SK-N-SH (cell line): ENCODE measurements around the gene NR1D2. TPM values are rescaled to one million over a fixed set of nuclear protein-coding genes. Genes with fewer than 3 reads are reported as not detected.

Source experiments
- CTCF ChIA-PET: fragments of 300-600, 350-600 bp; formaldehyde crosslinking; extraction: SDS; loops from one replicate; lab custom pipeline; 2021; lab: Yijun Ruan, JAX
- POLR2A ChIA-PET: fragments of 350-600 bp; sonication (Branson Sonifier 250); formaldehyde crosslinking; extraction: SDS; loops from one replicate; lab custom pipeline; 2020; ENCODE audit warnings: antibody characterized with exemption, inconsistent platforms; lab: Yijun Ruan, JAX
- DNase-seq: peaks from one replicate; pipeline ENCODE4 v3.0.0; 2012
- H2AFZ ChIP-seq: fragments of 200-600 bp; sonication (generic); 2 replicates; pipeline ENCODE4 v1.8.1; 2016; ENCODE audit warnings: antibody characterized with exemption, mild to moderate bottlenecking, low read depth
- H3F3A ChIP-seq: fragments of 200-600 bp; sonication (generic); replicated peaks from 2 replicates; pipeline ENCODE3; 2016; ENCODE audit warnings: antibody characterized with exemption, mild to moderate bottlenecking; ENCODE audit not compliant: insufficient read depth
- H3K27ac ChIP-seq, 2 experiments: fragments of 200-500 bp in 1 of 2; fragments of 200-600 bp in 1 of 2; sonication (Bioruptor generic) in 1 of 2; sonication (generic), shearing (Covaris generic) in 1 of 2; 2 replicates each; pipeline versions ENCODE4 v1.5.1 to v1.6.1; 2014 to 2016; ENCODE audit warnings: low read depth in 2 of 2, inconsistent platforms in 1 of 2, low read length in 1 of 2, mild to moderate bottlenecking in 1 of 2, mixed read lengths in 1 of 2
- H3K27me3 ChIP-seq: fragments of 200-600 bp; sonication (generic), shearing (Covaris generic); 2 replicates; pipeline ENCODE4 v1.6.1; 2016; ENCODE audit warnings: mixed run types; ENCODE audit not compliant: insufficient read depth
- H3K36me3 ChIP-seq, 2 experiments: fragments of 200-500 bp in 1 of 2; fragments of 200-600 bp in 1 of 2; sonication (Bioruptor generic) in 1 of 2; sonication (generic) in 1 of 2; replicated peaks in 1 of 2; 2 replicates each; pipeline versions ENCODE3 to v1.5.1; 2014 to 2016; ENCODE audit warnings: low read length in 1 of 2, mild to moderate bottlenecking in 1 of 2; ENCODE audit not compliant: insufficient read depth in 2 of 2, control insufficient read depth in 1 of 2
- H3K4me1 ChIP-seq, 2 experiments: fragments of 200-500 bp in 1 of 2; fragments of 200-600 bp in 1 of 2; sonication (Bioruptor generic) in 1 of 2; sonication (generic), shearing (Covaris generic) in 1 of 2; 2 replicates each; pipeline versions ENCODE4 v1.5.1 to v1.6.1; 2014 to 2016; ENCODE audit warnings: low read depth in 1 of 2, low read length in 1 of 2, mixed run types in 1 of 2; ENCODE audit not compliant: insufficient read depth in 2 of 2, control insufficient read depth in 1 of 2
- H3K4me2 ChIP-seq: fragments of 200-600 bp; sonication (generic), shearing (Covaris generic); 2 replicates; pipeline ENCODE4 v1.6.1; 2017; ENCODE audit warnings: mixed run types
- H3K4me3 ChIP-seq, 2 experiments: fragments of 200-500 bp in 1 of 2; fragments of 200-600 bp in 1 of 2; sonication (Bioruptor generic) in 1 of 2; sonication (generic), shearing (Covaris generic) in 1 of 2; 2 replicates each; pipeline versions ENCODE4 v1.5.1 to v1.8.1; 2014 to 2016; ENCODE audit warnings: low read depth in 2 of 2, inconsistent platforms in 1 of 2, low read length in 1 of 2, mild to moderate bottlenecking in 1 of 2, mixed read lengths in 1 of 2, moderate library complexity in 1 of 2
- H3K79me2 ChIP-seq: fragments of 200-600 bp; sonication (generic); 2 replicates; pipeline ENCODE4 v1.8.1; 2017; ENCODE audit warnings: mild to moderate bottlenecking; ENCODE audit not compliant: insufficient read depth
- H3K9ac ChIP-seq: fragments of 200-600 bp; sonication (generic); 2 replicates; pipeline ENCODE4 v1.6.1; 2017; ENCODE audit warnings: mixed run types
- H3K9me2 ChIP-seq: fragments of 200-600 bp; sonication (generic); 2 replicates; pipeline ENCODE4 v1.6.1; 2017; ENCODE audit warnings: mixed run types
- H3K9me3 ChIP-seq: fragments of 200-600 bp; sonication (generic); 2 replicates; pipeline ENCODE4 v1.6.1; 2017; ENCODE audit warnings: mixed run types, mild to moderate bottlenecking, moderate library complexity
- H4K20me1 ChIP-seq: fragments of 200-600 bp; sonication (generic); 2 replicates; pipeline ENCODE4 v1.6.1; 2017; ENCODE audit warnings: mild to moderate bottlenecking, mixed run types; ENCODE audit not compliant: insufficient read depth
- EP300 ChIP-seq, 2 experiments: IDR thresholded peaks; 2 replicates each; pipeline versions ENCODE4 v1.4.0 to v1.6.1; 2012; ENCODE audit warnings: borderline replicate concordance in 1 of 2, low read depth in 1 of 2, low read length in 1 of 2
- FOSL2 ChIP-seq: IDR thresholded peaks from 2 replicates; pipeline ENCODE4 v1.4.0; 2012; ENCODE audit warnings: low read depth, mild to moderate bottlenecking, moderate library complexity, borderline replicate concordance
- FOXJ3 ChIP-seq: sonication (generic); formaldehyde crosslinking; IDR thresholded peaks from 2 replicates; pipeline ENCODE4 v1.5.1; 2020; ENCODE audit warnings: mild to moderate bottlenecking, missing genetic modification reagents
- FOXM1 ChIP-seq: IDR thresholded peaks from 2 replicates; pipeline ENCODE4 v1.4.0; 2012; ENCODE audit warnings: low read depth, mild to moderate bottlenecking
- GABPA ChIP-seq: IDR thresholded peaks from 2 replicates; pipeline ENCODE4 v1.4.0; 2012; ENCODE audit warnings: low read depth, mild to moderate bottlenecking
- IRF3 ChIP-seq: fragments of 150-350 bp; IDR thresholded peaks from 2 replicates; pipeline ENCODE4 v1.6.1; 2016; ENCODE audit warnings: mild to moderate bottlenecking, low read depth, low read length
- JUND ChIP-seq: IDR thresholded peaks from 2 replicates; pipeline ENCODE4 v1.4.0; 2012
- MEF2A ChIP-seq: IDR thresholded peaks from 2 replicates; pipeline ENCODE4 v1.4.0; 2012; ENCODE audit warnings: low read depth, borderline replicate concordance
- NFIC ChIP-seq: IDR thresholded peaks from 2 replicates; pipeline ENCODE4 v1.4.0; 2012; ENCODE audit warnings: borderline replicate concordance
- NRF1 ChIP-seq: IDR thresholded peaks from 2 replicates; pipeline ENCODE4 v1.6.1; 2012; ENCODE audit warnings: low read depth, mild to moderate bottlenecking, low read length
- RCOR1 ChIP-seq: fragments of 150-350 bp; IDR thresholded peaks from 2 replicates; pipeline ENCODE4 v1.6.1; 2017; ENCODE audit warnings: antibody characterized with exemption, low read length
- RFX5 ChIP-seq: IDR thresholded peaks from 2 replicates; pipeline ENCODE4 v1.6.1; 2012; ENCODE audit warnings: mild to moderate bottlenecking, improper control_type of control experiment, low read length
- SIN3A ChIP-seq: IDR thresholded peaks from 2 replicates; pipeline ENCODE4 v1.6.1; 2012; ENCODE audit warnings: low read depth, mild to moderate bottlenecking, low read length, moderate library complexity, borderline replicate concordance
- SMC3 ChIP-seq: IDR thresholded peaks from 2 replicates; pipeline ENCODE4 v1.6.1; 2012; ENCODE audit warnings: low read depth, low read length, improper control_type of control experiment
- TEAD4 ChIP-seq: IDR thresholded peaks from 2 replicates; pipeline ENCODE4 v1.4.0; 2012; ENCODE audit warnings: mild to moderate bottlenecking, borderline replicate concordance; ENCODE audit not compliant: insufficient read depth
- USF1 ChIP-seq: IDR thresholded peaks from 2 replicates; pipeline ENCODE4 v1.4.0; 2012; ENCODE audit warnings: low read depth, borderline replicate concordance
- YY1 ChIP-seq: IDR thresholded peaks from 2 replicates; pipeline ENCODE4 v1.4.0; 2012; ENCODE audit warnings: low read depth, mild to moderate bottlenecking
- WGBS: methylation state at CpG from one replicate; pipeline ENCODE4 v1.1.6; 2017; ENCODE audit warnings: low lambda C conversion rate; 5-methylcytosine and 5-hydroxymethylcytosine counted together
- polyA plus RNA-seq, 3 experiments: library from polyadenylated mRNA; depleted of rRNA; stranded (reverse); fragments of >200 nt; gene quantifications; 2 replicates each; pipeline ENCODE4 v1.2.3, GENCODE V29; 2012
- TF ChIP-seq, protein P1 (sequence below): IDR thresholded peaks from 2 replicates; pipeline ENCODE4 v1.6.1; 2012; ENCODE audit warnings: mild to moderate bottlenecking, low read depth, low read length, moderate library complexity
- TF ChIP-seq, protein P2 (sequence below): IDR thresholded peaks from 2 replicates; pipeline ENCODE4 v1.4.0; 2012; ENCODE audit warnings: low read depth
- TF ChIP-seq, protein P3 (sequence below): fragments of 200-600 bp; sonication (generic); IDR thresholded peaks from 2 replicates; pipeline ENCODE4 v1.6.1; 2017; ENCODE audit warnings: antibody characterized with exemption, mild to moderate bottlenecking, moderate library complexity

NR1D2 gene
- polyA plus RNA-seq, 1 of the 3 experiments (the other 2 are of a cell fraction) = 12.0 TPM

GRCh38 chr3:23994244-23994569 is 49.1 kb downstream of the NR1D2 start (continued):
- TF ChIP-seq YY1 (no peak), GABPA (no peak), NFIC (0 out of 2 replicates have a peak, but pooled peaks have one; percentile 12), TEAD4 (no peak), EP300 (IDR thresholded peaks at IDR 0.05; ENCODE audit: borderline replicate concordance in 1 of 2, low read depth in 1 of 2, low read length in 1 of 2) (peak in 1 of 2 experiments; percentile 42; a peak in 1 of 4 replicates), RFX5 (no peak), FOSL2 (no peak), JUND (no peak), USF1 (no peak), NRF1 (no peak)
- TF ChIP-seq, protein P1, sequence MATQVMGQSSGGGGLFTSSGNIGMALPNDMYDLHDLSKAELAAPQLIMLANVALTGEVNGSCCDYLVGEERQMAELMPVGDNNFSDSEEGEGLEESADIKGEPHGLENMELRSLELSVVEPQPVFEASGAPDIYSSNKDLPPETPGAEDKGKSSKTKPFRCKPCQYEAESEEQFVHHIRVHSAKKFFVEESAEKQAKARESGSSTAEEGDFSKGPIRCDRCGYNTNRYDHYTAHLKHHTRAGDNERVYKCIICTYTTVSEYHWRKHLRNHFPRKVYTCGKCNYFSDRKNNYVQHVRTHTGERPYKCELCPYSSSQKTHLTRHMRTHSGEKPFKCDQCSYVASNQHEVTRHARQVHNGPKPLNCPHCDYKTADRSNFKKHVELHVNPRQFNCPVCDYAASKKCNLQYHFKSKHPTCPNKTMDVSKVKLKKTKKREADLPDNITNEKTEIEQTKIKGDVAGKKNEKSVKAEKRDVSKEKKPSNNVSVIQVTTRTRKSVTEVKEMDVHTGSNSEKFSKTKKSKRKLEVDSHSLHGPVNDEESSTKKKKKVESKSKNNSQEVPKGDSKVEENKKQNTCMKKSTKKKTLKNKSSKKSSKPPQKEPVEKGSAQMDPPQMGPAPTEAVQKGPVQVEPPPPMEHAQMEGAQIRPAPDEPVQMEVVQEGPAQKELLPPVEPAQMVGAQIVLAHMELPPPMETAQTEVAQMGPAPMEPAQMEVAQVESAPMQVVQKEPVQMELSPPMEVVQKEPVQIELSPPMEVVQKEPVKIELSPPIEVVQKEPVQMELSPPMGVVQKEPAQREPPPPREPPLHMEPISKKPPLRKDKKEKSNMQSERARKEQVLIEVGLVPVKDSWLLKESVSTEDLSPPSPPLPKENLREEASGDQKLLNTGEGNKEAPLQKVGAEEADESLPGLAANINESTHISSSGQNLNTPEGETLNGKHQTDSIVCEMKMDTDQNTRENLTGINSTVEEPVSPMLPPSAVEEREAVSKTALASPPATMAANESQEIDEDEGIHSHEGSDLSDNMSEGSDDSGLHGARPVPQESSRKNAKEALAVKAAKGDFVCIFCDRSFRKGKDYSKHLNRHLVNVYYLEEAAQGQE = peak; percentile 73; the same call in 1 of the 2 replicates
- TF ChIP-seq, protein P2, sequence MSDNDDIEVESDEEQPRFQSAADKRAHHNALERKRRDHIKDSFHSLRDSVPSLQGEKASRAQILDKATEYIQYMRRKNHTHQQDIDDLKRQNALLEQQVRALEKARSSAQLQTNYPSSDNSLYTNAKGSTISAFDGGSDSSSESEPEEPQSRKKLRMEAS = no peak

DNA sequence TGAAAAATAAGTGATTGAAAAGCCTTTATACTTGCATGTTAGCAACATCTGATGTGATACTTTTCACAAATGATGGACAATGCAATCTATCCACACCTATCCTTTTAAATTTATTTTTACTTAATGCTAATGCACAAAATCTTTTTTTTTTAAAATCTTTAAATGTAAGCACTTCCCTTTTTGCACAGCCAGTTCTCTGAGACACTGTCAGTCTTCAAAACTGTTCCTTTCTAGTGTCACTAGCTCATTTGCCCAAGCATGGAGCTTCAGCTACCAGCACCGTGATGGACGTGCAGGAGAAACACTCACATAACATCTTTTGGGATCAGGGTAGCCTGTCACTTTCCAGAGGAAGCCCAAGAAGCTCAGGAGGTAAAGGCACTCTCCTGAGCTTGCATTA is 50.1 kb downstream of the NR1D2 start:
- no peak for DNase-seq
- H3K9ac ChIP-seq = no peak overlapping the region
- H4K20me1 ChIP-seq = no peaks in the 10 kb centered on the region
- no peaks in the 10 kb centered on the region for H3K36me3 ChIP-seq
- no peaks in the 10 kb centered on the region for H3K9me3 ChIP-seq
- no peak overlapping the region for H2AFZ ChIP-seq
- CTCF ChIA-PET = interaction anchor here (1.2 to 5.6 kb wide), 4 partner anchors 68 to 685 kb away, joined by 3 to 20 read pairs (median 6); no protein-coding TSS in a partner anchor
- no peaks in the 10 kb centered on the region for H3K27me3 ChIP-seq
- no peak overlapping the region for H3K4me2 ChIP-seq
- H3F3A ChIP-seq = peaks cover 9% of the 10 kb centered on the region
- peak overlapping the region in 1 of 2 experiments; percentile 99; a peak in 2 of 4 replicates for H3K27ac ChIP-seq
- H3K79me2 ChIP-seq = no peaks in the 10 kb centered on the region
- POLR2A ChIA-PET = interaction anchor here (6.4 kb wide), 1 partner anchor 78 kb away, joined by 49 read pairs; the partner anchor contains the start of genes NKIRAS1 and RPL15
- H3K4me3 ChIP-seq = no peak overlapping the region
- H3K9me2 ChIP-seq = no peaks in the 10 kb centered on the region
- 100% methylated on average over 2 of the region's 2 CpGs for WGBS
- H3K4me1 ChIP-seq = peaks cover 35 to 51% of the 10 kb centered on the region in 2 experiments
- TF ChIP-seq USF1 = no peak
- TF ChIP-seq FOXM1 = no peak
- TF ChIP-seq, protein P3, sequence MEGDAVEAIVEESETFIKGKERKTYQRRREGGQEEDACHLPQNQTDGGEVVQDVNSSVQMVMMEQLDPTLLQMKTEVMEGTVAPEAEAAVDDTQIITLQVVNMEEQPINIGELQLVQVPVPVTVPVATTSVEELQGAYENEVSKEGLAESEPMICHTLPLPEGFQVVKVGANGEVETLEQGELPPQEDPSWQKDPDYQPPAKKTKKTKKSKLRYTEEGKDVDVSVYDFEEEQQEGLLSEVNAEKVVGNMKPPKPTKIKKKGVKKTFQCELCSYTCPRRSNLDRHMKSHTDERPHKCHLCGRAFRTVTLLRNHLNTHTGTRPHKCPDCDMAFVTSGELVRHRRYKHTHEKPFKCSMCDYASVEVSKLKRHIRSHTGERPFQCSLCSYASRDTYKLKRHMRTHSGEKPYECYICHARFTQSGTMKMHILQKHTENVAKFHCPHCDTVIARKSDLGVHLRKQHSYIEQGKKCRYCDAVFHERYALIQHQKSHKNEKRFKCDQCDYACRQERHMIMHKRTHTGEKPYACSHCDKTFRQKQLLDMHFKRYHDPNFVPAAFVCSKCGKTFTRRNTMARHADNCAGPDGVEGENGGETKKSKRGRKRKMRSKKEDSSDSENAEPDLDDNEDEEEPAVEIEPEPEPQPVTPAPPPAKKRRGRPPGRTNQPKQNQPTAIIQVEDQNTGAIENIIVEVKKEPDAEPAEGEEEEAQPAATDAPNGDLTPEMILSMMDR = no peak
- no peak for TF ChIP-seq MEF2A
- no peak for TF ChIP-seq SMC3
- TF ChIP-seq FOXJ3 = no peak
- no peak for TF ChIP-seq JUND
- no peak for TF ChIP-seq SIN3A
- TF ChIP-seq IRF3 = no peak
- no peak for TF ChIP-seq RCOR1
- TF ChIP-seq, protein P1 = no peak
